Activated CD4-positive, alpha-beta T cell treated with anti-CD3 and anti-CD28 coated beads, Interleukin-2, amount 50 U/mL, for 16 hours (primary cell): ENCODE data around the gene ROBO2.
"Not testable (repeated sequence)": the region's sequence is repeated elsewhere in the genome, so short reads cannot be mapped to it uniquely, and the experiment has no call there.

Experiments used
- DNase-seq: peaks from one replicate; pipeline ENCODE4 v3.0.0-alpha.2; 2020

ROBO2 gene

DNA sequence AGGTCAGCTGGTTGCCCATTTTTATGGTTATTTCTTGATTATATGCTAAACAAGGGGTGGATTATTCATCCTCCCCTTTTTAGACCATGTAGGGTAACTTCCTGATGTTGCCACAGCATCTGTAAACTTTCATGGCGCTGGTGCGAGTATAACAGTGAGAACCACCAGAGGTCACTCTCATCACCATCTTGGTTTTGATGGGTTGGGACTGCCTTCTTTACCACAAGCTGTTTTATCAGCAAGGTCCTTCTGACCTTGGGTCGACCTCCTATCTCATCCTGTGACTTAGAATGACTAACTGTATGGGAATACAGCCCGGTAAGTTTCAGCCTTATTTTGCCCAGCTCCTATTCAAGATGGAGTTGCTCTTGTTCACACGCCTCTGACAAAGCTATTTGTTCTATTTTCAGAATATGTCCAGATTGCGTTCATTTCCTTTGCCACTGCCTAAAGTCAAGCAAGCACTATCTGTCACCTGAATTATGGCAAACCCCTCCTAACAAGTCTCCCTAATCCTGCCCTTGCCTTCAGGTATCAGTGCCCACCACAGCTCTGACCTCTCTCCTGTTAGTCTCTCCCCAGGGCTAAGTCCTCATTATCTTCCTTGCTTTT lies 308.5 kb downstream of the ROBO2 start:
- DNase-seq, result no peak

- DNase-seq, result no peak
Observed at GRCh38 chr3:77354958-77355357, 315.1 kb downstream of the ROBO2 start.

DNA sequence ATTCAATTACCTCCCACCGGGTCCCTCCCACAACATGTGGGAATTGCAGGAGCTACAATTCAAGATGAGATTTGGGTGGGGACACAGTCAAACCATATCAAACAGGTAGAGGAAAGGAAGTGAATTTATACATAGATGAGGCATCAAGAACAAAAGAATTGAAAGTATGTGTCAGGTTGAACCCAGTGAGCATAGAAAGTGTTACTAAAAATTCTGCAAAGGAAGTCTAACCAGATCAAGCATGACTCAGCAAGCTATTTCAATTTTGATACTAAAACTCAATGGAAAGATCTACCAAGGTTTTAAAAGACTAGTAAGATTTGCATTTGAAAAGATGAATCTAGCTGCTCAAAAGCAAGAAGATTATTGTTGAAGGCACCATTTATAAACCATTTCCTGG lies 323.0 kb downstream of the ROBO2 start:
- no peak for DNase-seq

DNA sequence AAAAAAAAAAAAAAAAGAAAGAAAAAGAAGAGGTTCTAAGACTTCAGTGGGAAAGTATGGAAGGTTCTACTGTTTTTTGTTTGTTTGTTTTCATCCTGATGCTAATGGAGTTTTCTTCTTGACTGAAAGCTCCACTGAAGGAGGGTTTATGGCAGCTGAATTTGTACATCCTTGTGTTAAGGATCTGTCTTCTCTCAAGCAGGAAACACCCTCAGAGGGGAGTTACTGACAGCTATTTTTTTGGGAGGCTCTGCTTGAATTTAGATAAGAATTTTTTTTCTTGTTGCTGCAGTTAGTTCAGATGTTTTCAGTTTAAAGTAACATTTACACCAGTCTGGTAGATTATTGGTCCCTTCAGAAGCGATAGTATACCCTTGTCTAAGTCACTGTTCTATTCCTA lies 325.3 kb downstream of the ROBO2 start:
- no peak for DNase-seq

DNA sequence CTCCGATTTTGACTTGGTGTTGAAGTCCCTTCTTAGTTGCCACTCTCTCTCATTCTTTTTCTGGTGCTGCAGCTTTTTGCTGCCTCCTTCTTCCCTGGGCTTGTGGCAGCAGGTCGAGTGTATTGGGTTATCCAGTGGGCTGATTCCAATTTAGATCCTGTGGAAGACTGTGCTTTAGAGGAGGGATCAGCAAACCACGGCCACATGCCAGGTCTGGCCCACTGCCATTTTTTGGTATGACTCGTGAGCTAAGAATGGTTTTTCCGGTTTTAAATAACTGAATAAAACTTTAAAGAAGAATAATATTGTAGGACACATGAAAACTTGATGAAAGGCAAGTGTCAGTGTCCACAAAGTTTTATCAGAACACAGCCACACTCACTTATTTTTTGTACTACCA lies 330.5 kb downstream of the ROBO2 start:
- DNase-seq, result no peak

- no peak for DNase-seq
Observed at GRCh38 chr3:77372018-77372417, 332.1 kb downstream of the ROBO2 start.

DNA sequence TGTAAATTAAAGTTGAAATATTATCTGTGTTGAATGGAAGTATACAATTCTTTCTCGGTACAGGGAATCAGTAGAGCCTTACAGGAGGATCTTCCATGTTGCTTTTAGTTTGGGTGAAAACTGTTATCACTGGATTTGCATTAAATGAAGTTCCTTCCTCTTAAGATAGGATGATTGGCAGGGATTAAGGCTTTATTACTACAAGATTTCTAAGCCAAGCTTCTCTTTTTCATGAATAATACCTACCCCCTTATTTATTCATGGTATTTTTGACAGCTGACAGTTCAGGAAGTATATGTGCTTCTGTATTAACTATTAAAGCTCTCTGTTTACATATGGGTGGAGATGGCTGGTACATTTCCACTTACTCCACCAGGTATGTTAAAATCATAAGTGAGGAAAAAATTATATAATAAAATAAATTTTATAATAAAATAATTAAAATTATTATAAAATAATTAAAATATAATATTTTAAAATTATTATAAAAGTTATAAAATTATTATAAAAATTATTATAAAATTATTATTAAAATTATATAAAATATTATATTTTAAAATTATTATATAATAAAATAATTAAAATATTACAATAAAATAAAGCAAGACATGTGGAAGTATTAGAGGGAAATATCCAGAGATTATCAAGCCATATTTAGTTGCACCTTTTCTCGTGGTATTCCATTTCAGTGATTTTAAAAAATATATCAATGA lies 332.9 kb downstream of the ROBO2 start:
- DNase-seq, result no peak

GRCh38 chr3:77373619-77374018 lies 333.7 kb downstream of the ROBO2 start:
- no peak for DNase-seq

GRCh38 chr3:77376511-77376910 lies 336.6 kb downstream of the ROBO2 start:
- DNase-seq, result no peak

GRCh38 chr3:77377717-77378116 lies 337.8 kb downstream of the ROBO2 start:
- DNase-seq, result no peak

DNA sequence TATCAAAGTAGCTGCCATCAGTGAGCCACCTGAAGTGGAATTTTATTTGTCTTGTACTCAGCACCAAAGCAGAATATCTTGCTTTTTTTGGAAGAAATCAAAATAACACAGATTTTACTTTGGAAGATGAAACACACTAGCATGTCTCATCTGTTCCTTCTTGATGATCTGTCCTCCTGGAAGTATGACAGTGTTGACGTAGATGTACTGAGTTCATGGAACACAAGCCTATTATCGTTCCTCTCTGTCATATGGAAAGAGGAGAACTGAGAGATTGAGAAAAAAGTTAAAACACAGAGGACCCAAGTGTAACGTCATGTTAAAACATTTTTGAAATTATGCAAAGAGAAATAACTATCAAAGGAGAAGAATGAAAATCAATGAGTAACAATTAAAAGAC lies 340.2 kb downstream of the ROBO2 start:
- DNase-seq, result no peak

DNA sequence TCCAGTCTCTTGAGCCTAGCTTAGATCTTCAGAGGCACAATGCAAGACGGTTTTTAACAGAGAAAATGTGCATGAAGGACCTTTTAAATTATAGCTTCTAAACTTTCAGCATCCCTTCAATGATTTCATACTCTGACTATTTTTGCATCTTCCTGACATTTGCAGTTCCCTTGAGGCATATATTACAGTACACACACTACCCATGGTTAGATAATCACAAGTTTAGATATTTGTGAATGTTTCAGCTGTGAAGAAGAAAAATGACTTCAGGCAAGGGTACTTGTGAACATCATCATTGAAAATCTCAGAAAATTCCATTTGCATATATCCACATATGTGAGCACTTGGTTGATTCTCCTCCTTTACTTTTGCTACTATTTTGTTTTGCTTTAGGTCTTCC lies 341.5 kb downstream of the ROBO2 start:
- DNase-seq, result no peak

DNA sequence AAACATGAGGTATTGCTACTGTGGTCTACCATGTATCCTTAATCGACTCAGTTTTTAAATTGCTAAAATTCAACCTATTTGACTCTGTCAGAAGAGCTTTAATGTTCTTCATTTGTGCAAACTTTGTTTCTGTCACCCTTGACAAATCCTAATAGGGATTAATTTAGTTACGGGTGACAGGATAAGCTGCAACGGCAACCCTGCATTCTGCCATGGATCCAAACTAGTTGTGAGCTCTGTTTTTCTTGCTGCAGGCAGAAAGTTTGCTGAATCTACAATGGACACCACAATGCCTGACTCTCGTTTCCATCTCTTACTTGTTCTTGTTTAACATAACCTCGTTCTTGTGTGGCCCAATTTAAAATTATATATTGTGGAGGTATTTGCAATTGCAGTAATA lies 352.3 kb downstream of the ROBO2 start:
- no peak for DNase-seq

GRCh38 chr3:77394046-77394445 lies 354.1 kb downstream of the ROBO2 start:
- DNase-seq, result no peak

GRCh38 chr3:77404871-77405270 lies 365.0 kb downstream of the ROBO2 start:
- DNase-seq, result no peak

- no peak for DNase-seq
Observed at GRCh38 chr3:77407441-77407840, 367.5 kb downstream of the ROBO2 start.

- not testable (repeated sequence) for DNase-seq
Observed at GRCh38 chr3:77410334-77410733, 370.4 kb downstream of the ROBO2 start.

- DNase-seq, result no peak
Observed at GRCh38 chr3:77411334-77411733, 371.4 kb downstream of the ROBO2 start.

DNA sequence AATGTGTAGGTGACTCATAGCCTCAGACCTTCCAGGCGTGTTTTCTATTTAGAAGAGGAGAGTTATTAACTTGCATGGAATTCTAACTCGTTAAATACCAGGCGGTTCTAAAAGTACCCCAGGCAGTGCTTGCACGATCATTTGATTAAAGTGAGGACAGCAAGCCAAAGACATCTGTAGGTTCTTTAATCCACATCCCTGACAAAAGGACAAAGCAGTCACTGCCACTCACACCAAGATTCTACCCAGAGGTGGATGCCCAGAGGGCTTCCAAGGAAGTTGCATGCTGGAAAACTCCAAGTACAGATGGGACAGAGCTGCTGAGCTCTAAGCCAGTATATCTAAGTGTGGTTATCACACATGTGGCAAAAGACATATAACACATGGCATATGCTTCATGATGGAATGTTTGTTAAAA lies 372.1 kb downstream of the ROBO2 start:
- no peak for DNase-seq

DNA sequence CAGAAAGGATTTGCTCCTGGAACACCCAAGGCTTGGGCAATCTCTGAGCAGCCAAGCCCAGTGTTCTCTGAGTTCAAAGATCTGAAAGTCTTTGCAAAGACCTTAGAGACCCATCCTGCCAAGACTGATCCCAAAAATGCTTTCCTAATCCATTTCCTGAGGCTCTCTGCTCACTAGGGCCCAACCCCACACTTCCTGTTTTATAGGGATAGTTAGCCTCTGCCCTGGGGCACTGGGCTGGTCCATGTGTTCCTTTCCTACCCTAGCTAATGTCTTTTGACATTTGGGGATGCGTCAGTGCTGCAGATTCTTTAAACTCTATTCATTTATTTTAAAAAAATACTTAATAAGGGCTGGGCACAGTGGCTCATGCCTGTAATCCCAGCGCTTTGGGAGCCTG lies 372.7 kb downstream of the ROBO2 start:
- no peak for DNase-seq

DNA sequence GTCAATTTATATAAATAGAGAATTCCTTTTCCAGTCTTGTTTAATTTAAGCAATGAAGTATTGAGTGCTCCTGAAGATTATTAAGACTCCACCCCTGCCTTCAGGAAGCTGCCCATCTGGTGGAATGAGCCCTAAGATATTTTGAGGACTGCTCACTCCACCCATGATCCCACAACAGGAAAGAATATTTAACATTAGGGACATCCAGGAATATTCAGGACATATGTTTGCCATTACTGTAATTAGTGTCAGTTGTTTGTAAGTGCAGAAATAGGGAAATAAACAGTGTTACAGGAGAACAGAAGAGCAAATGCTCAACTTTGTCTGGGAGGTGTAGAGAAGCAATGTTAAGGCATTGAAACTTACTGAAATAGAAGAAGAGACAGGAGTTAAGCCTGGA lies 375.0 kb downstream of the ROBO2 start:
- no peak for DNase-seq

GRCh38 chr3:77420336-77420735 lies 380.4 kb downstream of the ROBO2 start:
- DNase-seq, result no peak

GRCh38 chr3:77421916-77422315 lies 382.0 kb downstream of the ROBO2 start:
- no peak for DNase-seq

- no peak for DNase-seq
Observed at GRCh38 chr3:77426531-77426930, 386.6 kb downstream of the ROBO2 start.

GRCh38 chr3:77427528-77427927 lies 387.6 kb downstream of the ROBO2 start:
- DNase-seq, result no peak
